GM23338 (cell line): ENCODE data around the gene HPS5.

Experiments
- CREB1 ChIP-seq: fragments of 250-450 bp; sonication (Bioruptor Pico); IDR thresholded peaks from 2 replicates; pipeline ENCODE4 v1.5.0; 2020; ENCODE audit warnings: low read depth, mild to moderate bottlenecking, moderate library complexity
- EZH2 ChIP-seq: fragments of 200-600 bp; sonication (generic); IDR thresholded peaks from one replicate; pipeline ENCODE4 v1.8.0; 2017; ENCODE audit warnings: antibody characterized with exemption, mild to moderate bottlenecking, low read depth; ENCODE audit not compliant: unreplicated experiment
- EZH2phosphoT487 ChIP-seq: fragments of 200-600 bp; sonication (generic); IDR thresholded peaks from one replicate; pipeline ENCODE4 v1.8.1; 2018; ENCODE audit warnings: antibody characterized with exemption; ENCODE audit not compliant: unreplicated experiment
- JUNB ChIP-seq: IDR thresholded peaks from one replicate; pipeline ENCODE4 v1.6.1; 2016; ENCODE audit warnings: antibody characterized with exemption; ENCODE audit not compliant: unreplicated experiment
- NANOG ChIP-seq: IDR thresholded peaks from 2 replicates; pipeline ENCODE4 v1.6.1; 2016; ENCODE audit warnings: antibody characterized with exemption, borderline replicate concordance
- POLR2AphosphoS5 ChIP-seq: IDR thresholded peaks from 2 replicates; pipeline ENCODE4 v1.6.1; 2016; ENCODE audit warnings: antibody characterized with exemption, low read depth
- STAT1 ChIP-seq: IDR thresholded peaks from one replicate; pipeline ENCODE4 v1.6.1; 2016; ENCODE audit warnings: antibody characterized with exemption; ENCODE audit not compliant: unreplicated experiment
- ZNF331 ChIP-seq: fragments of 250-450 bp; sonication (Bioruptor Pico); IDR thresholded peaks from 2 replicates; pipeline ENCODE4 v1.5.0; 2020; ENCODE audit warnings: low read depth, mild to moderate bottlenecking, moderate library complexity
- TF ChIP-seq, protein P1 (sequence below), 2 experiments: fragments of 200-600 bp in 1 of 2; sonication (generic) in 1 of 2; conservative IDR thresholded peaks; 2 replicates each; pipeline versions ENCODE4 v1.5.1 to v1.6.1; 2016 to 2017; ENCODE audit warnings: antibody characterized with exemption in 2 of 2, low read depth in 2 of 2, mild to moderate bottlenecking in 2 of 2, moderate library complexity in 1 of 2
- TF ChIP-seq, protein P2 (sequence below): IDR thresholded peaks from one replicate; pipeline ENCODE4 v1.6.1; 2018; ENCODE audit warnings: antibody characterized with exemption; ENCODE audit not compliant: unreplicated experiment
- TF ChIP-seq, protein P3 (sequence below): fragments of 250-450 bp; sonication (Bioruptor Pico); IDR thresholded peaks from 2 replicates; pipeline ENCODE4 v1.5.0; 2020; ENCODE audit warnings: mild to moderate bottlenecking, moderate library complexity

DNA sequence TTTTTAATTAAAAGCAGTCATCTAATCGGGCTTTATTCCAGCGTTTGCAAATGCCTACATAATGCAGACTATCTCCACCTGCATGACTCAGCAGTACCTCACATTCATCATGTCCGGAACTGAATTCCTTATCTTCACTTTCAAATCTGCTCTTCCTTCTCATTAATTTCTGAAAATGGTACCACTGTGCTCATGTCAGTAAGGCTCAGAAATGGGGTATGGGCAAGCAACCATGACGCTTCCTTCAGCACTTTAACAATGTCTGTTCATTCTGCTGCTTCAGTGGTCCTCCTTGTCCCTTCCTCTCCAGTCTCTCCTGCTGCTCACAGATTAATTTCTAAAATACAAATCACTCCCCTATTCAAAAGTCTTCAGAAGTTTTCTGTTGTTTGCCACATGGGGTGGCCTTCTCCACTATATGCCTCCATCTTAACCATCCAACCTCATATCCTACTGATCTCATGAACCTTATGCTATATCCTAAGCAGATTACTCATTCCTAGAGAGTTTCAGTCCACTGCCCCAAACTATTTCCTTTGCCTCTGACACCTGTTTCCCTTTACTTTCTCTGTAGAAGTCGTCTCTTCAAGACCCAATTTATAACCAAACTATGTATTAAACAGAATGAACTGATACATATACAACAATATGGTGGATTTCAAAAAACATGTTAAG is 7.4 kb upstream of the HPS5 start:
- TF ChIP-seq, protein P1, sequence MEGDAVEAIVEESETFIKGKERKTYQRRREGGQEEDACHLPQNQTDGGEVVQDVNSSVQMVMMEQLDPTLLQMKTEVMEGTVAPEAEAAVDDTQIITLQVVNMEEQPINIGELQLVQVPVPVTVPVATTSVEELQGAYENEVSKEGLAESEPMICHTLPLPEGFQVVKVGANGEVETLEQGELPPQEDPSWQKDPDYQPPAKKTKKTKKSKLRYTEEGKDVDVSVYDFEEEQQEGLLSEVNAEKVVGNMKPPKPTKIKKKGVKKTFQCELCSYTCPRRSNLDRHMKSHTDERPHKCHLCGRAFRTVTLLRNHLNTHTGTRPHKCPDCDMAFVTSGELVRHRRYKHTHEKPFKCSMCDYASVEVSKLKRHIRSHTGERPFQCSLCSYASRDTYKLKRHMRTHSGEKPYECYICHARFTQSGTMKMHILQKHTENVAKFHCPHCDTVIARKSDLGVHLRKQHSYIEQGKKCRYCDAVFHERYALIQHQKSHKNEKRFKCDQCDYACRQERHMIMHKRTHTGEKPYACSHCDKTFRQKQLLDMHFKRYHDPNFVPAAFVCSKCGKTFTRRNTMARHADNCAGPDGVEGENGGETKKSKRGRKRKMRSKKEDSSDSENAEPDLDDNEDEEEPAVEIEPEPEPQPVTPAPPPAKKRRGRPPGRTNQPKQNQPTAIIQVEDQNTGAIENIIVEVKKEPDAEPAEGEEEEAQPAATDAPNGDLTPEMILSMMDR (conservative IDR thresholded peaks at IDR 0.05; ENCODE audit: low read depth in 2 of 2): no peak
- TF ChIP-seq, protein P2, sequence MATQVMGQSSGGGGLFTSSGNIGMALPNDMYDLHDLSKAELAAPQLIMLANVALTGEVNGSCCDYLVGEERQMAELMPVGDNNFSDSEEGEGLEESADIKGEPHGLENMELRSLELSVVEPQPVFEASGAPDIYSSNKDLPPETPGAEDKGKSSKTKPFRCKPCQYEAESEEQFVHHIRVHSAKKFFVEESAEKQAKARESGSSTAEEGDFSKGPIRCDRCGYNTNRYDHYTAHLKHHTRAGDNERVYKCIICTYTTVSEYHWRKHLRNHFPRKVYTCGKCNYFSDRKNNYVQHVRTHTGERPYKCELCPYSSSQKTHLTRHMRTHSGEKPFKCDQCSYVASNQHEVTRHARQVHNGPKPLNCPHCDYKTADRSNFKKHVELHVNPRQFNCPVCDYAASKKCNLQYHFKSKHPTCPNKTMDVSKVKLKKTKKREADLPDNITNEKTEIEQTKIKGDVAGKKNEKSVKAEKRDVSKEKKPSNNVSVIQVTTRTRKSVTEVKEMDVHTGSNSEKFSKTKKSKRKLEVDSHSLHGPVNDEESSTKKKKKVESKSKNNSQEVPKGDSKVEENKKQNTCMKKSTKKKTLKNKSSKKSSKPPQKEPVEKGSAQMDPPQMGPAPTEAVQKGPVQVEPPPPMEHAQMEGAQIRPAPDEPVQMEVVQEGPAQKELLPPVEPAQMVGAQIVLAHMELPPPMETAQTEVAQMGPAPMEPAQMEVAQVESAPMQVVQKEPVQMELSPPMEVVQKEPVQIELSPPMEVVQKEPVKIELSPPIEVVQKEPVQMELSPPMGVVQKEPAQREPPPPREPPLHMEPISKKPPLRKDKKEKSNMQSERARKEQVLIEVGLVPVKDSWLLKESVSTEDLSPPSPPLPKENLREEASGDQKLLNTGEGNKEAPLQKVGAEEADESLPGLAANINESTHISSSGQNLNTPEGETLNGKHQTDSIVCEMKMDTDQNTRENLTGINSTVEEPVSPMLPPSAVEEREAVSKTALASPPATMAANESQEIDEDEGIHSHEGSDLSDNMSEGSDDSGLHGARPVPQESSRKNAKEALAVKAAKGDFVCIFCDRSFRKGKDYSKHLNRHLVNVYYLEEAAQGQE: no peak
- TF ChIP-seq CREB1 (CRISPR knock-in tag) (no peak), EZH2phosphoT487 (no peak), EZH2 (no peak), POLR2AphosphoS5 (no peak), NANOG (no peak), JUNB (no peak), STAT1 (no peak), ZNF331 (CRISPR knock-in tag) (no peak)
- TF ChIP-seq, protein P3, sequence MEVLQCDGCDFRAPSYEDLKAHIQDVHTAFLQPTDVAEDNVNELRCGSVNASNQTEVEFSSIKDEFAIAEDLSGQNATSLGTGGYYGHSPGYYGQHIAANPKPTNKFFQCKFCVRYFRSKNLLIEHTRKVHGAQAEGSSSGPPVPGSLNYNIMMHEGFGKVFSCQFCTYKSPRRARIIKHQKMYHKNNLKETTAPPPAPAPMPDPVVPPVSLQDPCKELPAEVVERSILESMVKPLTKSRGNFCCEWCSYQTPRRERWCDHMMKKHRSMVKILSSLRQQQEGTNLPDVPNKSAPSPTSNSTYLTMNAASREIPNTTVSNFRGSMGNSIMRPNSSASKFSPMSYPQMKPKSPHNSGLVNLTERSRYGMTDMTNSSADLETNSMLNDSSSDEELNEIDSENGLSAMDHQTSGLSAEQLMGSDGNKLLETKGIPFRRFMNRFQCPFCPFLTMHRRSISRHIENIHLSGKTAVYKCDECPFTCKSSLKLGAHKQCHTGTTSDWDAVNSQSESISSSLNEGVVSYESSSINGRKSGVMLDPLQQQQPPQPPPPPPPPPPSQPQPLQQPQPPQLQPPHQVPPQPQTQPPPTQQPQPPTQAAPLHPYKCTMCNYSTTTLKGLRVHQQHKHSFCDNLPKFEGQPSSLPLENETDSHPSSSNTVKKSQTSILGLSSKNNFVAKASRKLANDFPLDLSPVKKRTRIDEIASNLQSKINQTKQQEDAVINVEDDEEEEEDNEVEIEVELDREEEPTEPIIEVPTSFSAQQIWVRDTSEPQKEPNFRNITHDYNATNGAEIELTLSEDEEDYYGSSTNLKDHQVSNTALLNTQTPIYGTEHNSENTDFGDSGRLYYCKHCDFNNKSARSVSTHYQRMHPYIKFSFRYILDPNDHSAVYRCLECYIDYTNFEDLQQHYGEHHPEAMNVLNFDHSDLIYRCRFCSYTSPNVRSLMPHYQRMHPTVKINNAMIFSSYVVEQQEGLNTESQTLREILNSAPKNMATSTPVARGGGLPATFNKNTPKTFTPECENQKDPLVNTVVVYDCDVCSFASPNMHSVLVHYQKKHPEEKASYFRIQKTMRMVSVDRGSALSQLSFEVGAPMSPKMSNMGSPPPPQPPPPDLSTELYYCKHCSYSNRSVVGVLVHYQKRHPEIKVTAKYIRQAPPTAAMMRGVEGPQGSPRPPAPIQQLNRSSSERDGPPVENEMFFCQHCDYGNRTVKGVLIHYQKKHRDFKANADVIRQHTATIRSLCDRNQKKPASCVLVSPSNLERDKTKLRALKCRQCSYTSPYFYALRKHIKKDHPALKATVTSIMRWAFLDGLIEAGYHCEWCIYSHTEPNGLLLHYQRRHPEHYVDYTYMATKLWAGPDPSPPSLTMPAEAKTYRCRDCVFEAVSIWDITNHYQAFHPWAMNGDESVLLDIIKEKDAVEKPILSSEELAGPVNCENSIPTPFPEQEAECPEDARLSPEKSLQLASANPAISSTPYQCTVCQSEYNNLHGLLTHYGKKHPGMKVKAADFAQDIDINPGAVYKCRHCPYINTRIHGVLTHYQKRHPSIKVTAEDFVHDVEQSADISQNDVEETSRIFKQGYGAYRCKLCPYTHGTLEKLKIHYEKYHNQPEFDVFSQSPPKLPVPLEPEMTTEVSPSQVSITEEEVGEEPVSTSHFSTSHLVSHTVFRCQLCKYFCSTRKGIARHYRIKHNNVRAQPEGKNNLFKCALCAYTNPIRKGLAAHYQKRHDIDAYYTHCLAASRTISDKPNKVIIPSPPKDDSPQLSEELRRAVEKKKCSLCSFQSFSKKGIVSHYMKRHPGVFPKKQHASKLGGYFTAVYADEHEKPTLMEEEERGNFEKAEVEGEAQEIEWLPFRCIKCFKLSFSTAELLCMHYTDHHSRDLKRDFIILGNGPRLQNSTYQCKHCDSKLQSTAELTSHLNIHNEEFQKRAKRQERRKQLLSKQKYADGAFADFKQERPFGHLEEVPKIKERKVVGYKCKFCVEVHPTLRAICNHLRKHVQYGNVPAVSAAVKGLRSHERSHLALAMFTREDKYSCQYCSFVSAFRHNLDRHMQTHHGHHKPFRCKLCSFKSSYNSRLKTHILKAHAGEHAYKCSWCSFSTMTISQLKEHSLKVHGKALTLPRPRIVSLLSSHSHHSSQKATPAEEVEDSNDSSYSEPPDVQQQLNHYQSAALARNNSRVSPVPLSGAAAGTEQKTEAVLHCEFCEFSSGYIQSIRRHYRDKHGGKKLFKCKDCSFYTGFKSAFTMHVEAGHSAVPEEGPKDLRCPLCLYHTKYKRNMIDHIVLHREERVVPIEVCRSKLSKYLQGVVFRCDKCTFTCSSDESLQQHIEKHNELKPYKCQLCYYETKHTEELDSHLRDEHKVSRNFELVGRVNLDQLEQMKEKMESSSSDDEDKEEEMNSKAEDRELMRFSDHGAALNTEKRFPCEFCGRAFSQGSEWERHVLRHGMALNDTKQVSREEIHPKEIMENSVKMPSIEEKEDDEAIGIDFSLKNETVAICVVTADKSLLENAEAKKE (CRISPR knock-in tag): no peak
